SU-DHL-6 (cell line): Measurements from ENCODE around the gene CUTC.

Source experiments
- H2AFZ ChIP-seq: fragments of 200-600 bp; sonication (generic); 2 replicates; pipeline ENCODE4 v1.6.1; 2014; ENCODE audit warnings: low read depth, mild to moderate bottlenecking, moderate library complexity, mixed read lengths, antibody characterized with exemption, low read length; ENCODE audit not compliant: severe bottlenecking
- H3F3A ChIP-seq: fragments of 200-600 bp; shearing (Covaris generic); 2 replicates; pipeline ENCODE4 v1.6.0; 2016; ENCODE audit warnings: antibody characterized with exemption, mild to moderate bottlenecking; ENCODE audit not compliant: insufficient read depth
- H3K27ac ChIP-seq: fragments of 200-600 bp; sonication (generic); 2 replicates; pipeline ENCODE4 v1.5.1; 2016; ENCODE audit warnings: low read depth, mild to moderate bottlenecking, low read length, moderate library complexity, mixed read lengths
- H3K27me3 ChIP-seq: fragments of 200-600 bp; sonication (generic), shearing (Covaris generic); 2 replicates; pipeline ENCODE4 v1.6.0; 2014; ENCODE audit warnings: mild to moderate bottlenecking, low read length
- H3K36me3 ChIP-seq: fragments of 200-600 bp; sonication (generic); 2 replicates; pipeline ENCODE4 v1.6.1; 2014; ENCODE audit warnings: mild to moderate bottlenecking, low read length, mixed read lengths
- H3K4me2 ChIP-seq: fragments of 300-600, 200-600 bp; shearing (Covaris generic), sonication (generic); 2 replicates; pipeline ENCODE4 v1.6.0; 2014; ENCODE audit warnings: low read length, low read depth, mild to moderate bottlenecking; ENCODE audit not compliant: poor library complexity, severe bottlenecking
- H3K4me3 ChIP-seq: fragments of 200-600 bp; sonication (generic); 2 replicates; pipeline ENCODE4 v1.5.1; 2014; ENCODE audit warnings: antibody characterized with exemption, low read length, mild to moderate bottlenecking, mixed read lengths; ENCODE audit not compliant: insufficient read depth, poor library complexity, severe bottlenecking
- H3K79me2 ChIP-seq: fragments of 200-600 bp; sonication (generic); 2 replicates; pipeline ENCODE4 v1.6.1; 2014; ENCODE audit warnings: mild to moderate bottlenecking, low read length, moderate library complexity; ENCODE audit not compliant: insufficient read depth
- H3K9ac ChIP-seq: fragments of 200-600 bp; sonication (generic); 2 replicates; pipeline ENCODE4 v1.7.0; 2014; ENCODE audit warnings: mild to moderate bottlenecking, low read length
- H3K9me2 ChIP-seq: fragments of 200-600 bp; sonication (generic); replicated peaks from 2 replicates; pipeline ENCODE4 v1.6.1; 2014; ENCODE audit warnings: low read length; ENCODE audit not compliant: insufficient read depth
- H3K9me3 ChIP-seq: fragments of 200-600 bp; sonication (generic); 2 replicates; pipeline ENCODE4 v1.6.1; 2014; ENCODE audit warnings: low read length, mixed read lengths; ENCODE audit not compliant: insufficient read depth
- H4K20me1 ChIP-seq: fragments of 200-600 bp; sonication (generic); 2 replicates; pipeline ENCODE4 v1.6.1; 2014; ENCODE audit warnings: low read depth, mild to moderate bottlenecking, antibody characterized with exemption, low read length, moderate library complexity, mixed read lengths
- EZH2phosphoT487 ChIP-seq: fragments of 200-600 bp; sonication (generic), shearing (Covaris generic); conservative IDR thresholded peaks from 2 replicates; pipeline ENCODE4 v1.6.1; 2018; ENCODE audit warnings: mild to moderate bottlenecking, antibody characterized with exemption, low read length, moderate library complexity, mixed read lengths
- TF ChIP-seq, protein P1 (sequence below): fragments of 200-600 bp; sonication (generic); IDR thresholded peaks from one replicate; pipeline ENCODE4 v1.5.1; 2017; ENCODE audit warnings: antibody characterized with exemption, mild to moderate bottlenecking, low read length, moderate library complexity; ENCODE audit not compliant: insufficient read depth, poor library complexity, severe bottlenecking

The CUTC gene

DNA sequence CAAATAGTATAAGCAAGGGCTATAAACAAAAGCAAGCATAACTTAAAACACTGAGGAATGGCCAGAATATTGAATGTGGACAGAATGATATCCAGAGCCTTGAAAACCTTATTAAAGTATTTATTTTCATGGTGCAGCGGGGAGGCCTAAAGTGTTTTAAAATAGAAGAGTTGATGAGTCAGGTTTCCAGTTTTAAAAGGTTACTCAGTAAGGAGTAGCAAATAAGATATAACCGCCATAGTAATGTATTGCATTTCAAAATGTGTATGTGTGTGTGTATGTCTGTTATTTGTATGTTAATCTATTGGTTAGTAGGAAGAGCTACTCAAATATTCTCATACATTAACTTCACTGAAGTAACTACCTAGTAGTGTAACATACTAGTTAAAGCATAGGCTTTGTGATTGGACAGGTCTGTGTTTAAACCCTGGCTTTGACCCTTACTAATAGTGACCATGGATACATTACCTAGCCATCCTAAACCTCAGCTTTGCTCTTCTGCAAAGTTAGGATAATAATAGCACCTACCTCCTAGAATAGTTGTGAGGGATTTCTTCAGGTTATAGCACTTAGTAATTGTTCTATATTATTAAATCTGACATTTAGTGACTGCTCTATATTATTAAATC lies 16.9 kb downstream of the CUTC start:
- H3K27ac ChIP-seq, result no peak overlapping the region
- H3K9me2 ChIP-seq, result no peaks in the 10 kb centered on the region
- peaks cover 62% of the 10 kb centered on the region for H3K36me3 ChIP-seq

DNA sequence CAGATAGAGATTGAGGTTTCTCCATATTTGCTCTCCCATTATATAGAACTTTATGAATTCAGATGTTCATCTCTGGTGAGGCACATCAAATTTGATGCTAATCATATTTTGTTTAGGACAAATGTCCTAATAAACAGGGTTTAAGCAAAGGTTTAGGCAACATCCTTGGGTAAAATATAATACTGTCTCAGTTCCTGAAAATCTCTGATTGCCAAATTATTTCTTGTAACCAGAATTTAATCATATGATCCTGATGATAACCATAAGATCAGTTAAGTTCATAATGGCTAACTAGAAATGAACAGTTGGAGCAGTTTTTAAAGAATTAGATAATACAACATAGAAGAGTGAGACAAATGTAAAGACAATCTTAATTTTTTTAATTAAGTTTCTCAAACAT lies 18.6 kb downstream of the CUTC start:
- no peaks in the 10 kb centered on the region for H3K27me3 ChIP-seq

More for the DNA sequence above, 16.9 kb downstream of the CUTC start:
- H3K79me2 ChIP-seq, result no peaks in the 10 kb centered on the region; the same call in 1 of the 2 replicates
- no peaks in the 10 kb centered on the region for H3F3A ChIP-seq
- peaks cover 3% of the 10 kb centered on the region; the same call in 1 of the 2 replicates for H4K20me1 ChIP-seq
- H3K27me3 ChIP-seq, result no peaks in the 10 kb centered on the region
- H3K4me3 ChIP-seq, result no peak overlapping the region
- H3K9me3 ChIP-seq, result no peaks in the 10 kb centered on the region
- TF ChIP-seq, protein P1, sequence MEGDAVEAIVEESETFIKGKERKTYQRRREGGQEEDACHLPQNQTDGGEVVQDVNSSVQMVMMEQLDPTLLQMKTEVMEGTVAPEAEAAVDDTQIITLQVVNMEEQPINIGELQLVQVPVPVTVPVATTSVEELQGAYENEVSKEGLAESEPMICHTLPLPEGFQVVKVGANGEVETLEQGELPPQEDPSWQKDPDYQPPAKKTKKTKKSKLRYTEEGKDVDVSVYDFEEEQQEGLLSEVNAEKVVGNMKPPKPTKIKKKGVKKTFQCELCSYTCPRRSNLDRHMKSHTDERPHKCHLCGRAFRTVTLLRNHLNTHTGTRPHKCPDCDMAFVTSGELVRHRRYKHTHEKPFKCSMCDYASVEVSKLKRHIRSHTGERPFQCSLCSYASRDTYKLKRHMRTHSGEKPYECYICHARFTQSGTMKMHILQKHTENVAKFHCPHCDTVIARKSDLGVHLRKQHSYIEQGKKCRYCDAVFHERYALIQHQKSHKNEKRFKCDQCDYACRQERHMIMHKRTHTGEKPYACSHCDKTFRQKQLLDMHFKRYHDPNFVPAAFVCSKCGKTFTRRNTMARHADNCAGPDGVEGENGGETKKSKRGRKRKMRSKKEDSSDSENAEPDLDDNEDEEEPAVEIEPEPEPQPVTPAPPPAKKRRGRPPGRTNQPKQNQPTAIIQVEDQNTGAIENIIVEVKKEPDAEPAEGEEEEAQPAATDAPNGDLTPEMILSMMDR, result no peak
- H3K9ac ChIP-seq, result no peak overlapping the region
- H3K4me2 ChIP-seq, result no peak overlapping the region
- H2AFZ ChIP-seq, result no peak overlapping the region

DNA sequence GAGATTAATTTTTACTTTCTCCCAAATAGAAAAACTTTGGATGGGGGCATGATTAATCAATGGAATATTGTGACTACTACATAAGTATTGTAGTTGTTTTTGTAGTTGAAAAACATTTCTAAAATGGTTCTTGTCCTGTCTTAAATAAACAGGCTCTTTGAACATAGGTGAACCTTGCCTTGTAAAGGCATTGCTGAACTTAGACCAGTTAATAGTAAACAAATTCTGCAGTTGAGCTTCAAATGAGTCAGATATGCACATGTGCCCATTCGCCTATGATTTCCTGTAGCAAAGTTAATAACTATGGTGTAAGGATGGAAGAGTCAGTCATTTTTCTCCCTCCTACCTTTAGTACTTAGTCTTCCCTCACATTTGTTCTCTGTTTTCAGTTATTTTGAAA lies 22.6 kb downstream of the CUTC start:
- H3K4me2 ChIP-seq, result no peak overlapping the region
- no peaks in the 10 kb centered on the region for H3K27me3 ChIP-seq
- no peak overlapping the region for H3K4me3 ChIP-seq
- no peaks in the 10 kb centered on the region for H4K20me1 ChIP-seq
- peaks cover 63% of the 10 kb centered on the region for H3K36me3 ChIP-seq
- no peak for TF ChIP-seq EZH2phosphoT487
- H3K27ac ChIP-seq, result no peak overlapping the region
- H3K9me3 ChIP-seq, result no peaks in the 10 kb centered on the region
- H3K9me2 ChIP-seq, result no peaks in the 10 kb centered on the region
- H3F3A ChIP-seq, result no peaks in the 10 kb centered on the region
- H2AFZ ChIP-seq, result no peak overlapping the region
- no peaks in the 10 kb centered on the region for H3K79me2 ChIP-seq
- H3K9ac ChIP-seq, result no peak overlapping the region

More for the DNA sequence above, 18.6 kb downstream of the CUTC start:
- Histone ChIP-seq H3K4me2 (no peak overlapping the region), H3K36me3 (peaks cover 63% of the 10 kb centered on the region), H3K27ac (no peak overlapping the region), H3K9me3 (no peaks in the 10 kb centered on the region), H3K9me2 (no peaks in the 10 kb centered on the region), H4K20me1 (peaks cover 3% of the 10 kb centered on the region; the same call in 1 of the 2 replicates), H3F3A (no peaks in the 10 kb centered on the region), H3K9ac (no peak overlapping the region), H3K79me2 (no peaks in the 10 kb centered on the region; the same call in 1 of the 2 replicates), H2AFZ (no peak overlapping the region), H3K4me3 (no peak overlapping the region)
- TF ChIP-seq, protein P1, result no peak
- no peak for TF ChIP-seq EZH2phosphoT487

DNA sequence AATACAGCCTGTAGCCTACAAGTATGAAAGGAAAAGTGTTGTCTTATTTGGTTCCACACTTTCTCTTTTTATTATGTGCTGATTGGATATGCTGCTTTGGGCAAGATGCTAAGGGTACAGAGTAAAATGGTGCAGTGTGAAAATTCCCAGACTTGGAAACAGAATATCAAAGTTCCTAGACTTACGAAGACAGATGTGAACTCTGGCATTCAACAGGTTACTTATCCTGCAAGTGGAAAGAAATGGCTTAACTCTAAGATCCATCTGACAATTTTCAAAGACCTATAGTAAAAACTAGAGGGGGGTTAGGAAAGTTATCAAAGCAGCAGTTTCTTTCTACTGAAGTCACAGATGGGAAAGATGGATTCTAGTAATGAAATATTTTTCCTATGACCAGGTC lies 24.1 kb downstream of the CUTC start:
- Histone ChIP-seq H3K36me3 (peaks cover 52% of the 10 kb centered on the region), H4K20me1 (no peaks in the 10 kb centered on the region), H3K9ac (no peak overlapping the region), H3K79me2 (no peaks in the 10 kb centered on the region), H3F3A (no peaks in the 10 kb centered on the region), H3K27ac (no peak overlapping the region), H3K9me3 (no peaks in the 10 kb centered on the region), H3K9me2 (no peaks in the 10 kb centered on the region), H3K27me3 (no peaks in the 10 kb centered on the region), H2AFZ (no peak overlapping the region), H3K4me2 (no peak overlapping the region), H3K4me3 (no peak overlapping the region)
- no peak for TF ChIP-seq EZH2phosphoT487
- TF ChIP-seq, protein P1, result no peak
